ENCODE results near the gene GLS. TPM values are rescaled to one million over a fixed set of nuclear protein-coding genes. Genes with fewer than 3 reads are reported as not detected.

The GLS gene
- total RNA-seq, 2 donors from 2014 or later: 50.5 to 72.3 TPM

GRCh38 chr2:191013682-191013931 lies 133.0 kb downstream of the GLS start:
- TF ChIP-seq, protein P1, sequence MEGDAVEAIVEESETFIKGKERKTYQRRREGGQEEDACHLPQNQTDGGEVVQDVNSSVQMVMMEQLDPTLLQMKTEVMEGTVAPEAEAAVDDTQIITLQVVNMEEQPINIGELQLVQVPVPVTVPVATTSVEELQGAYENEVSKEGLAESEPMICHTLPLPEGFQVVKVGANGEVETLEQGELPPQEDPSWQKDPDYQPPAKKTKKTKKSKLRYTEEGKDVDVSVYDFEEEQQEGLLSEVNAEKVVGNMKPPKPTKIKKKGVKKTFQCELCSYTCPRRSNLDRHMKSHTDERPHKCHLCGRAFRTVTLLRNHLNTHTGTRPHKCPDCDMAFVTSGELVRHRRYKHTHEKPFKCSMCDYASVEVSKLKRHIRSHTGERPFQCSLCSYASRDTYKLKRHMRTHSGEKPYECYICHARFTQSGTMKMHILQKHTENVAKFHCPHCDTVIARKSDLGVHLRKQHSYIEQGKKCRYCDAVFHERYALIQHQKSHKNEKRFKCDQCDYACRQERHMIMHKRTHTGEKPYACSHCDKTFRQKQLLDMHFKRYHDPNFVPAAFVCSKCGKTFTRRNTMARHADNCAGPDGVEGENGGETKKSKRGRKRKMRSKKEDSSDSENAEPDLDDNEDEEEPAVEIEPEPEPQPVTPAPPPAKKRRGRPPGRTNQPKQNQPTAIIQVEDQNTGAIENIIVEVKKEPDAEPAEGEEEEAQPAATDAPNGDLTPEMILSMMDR (IDR thresholded peaks at IDR 0.05): no peak
- H3K36me3 ChIP-seq: peaks cover 6% of the 10 kb centered on the region
- no peaks in the 10 kb centered on the region for H3K27me3 ChIP-seq
- peak overlapping the region; percentile 95 for H3K27ac ChIP-seq
- intact Hi-C loops (cut with DNase I): no loop called here
- peak overlapping the region; percentile 80 to 97 for H3K9ac ChIP-seq (ENCODE audit: low read depth in 2 of 2, low read length in 2 of 2)
- peak overlapping the region; percentile 85 for H3K4me3 ChIP-seq
- no peaks in the 10 kb centered on the region for H3K9me3 ChIP-seq
- no peak for DNase-seq
- peaks cover 3% of the 10 kb centered on the region for H3K4me1 ChIP-seq

DNA sequence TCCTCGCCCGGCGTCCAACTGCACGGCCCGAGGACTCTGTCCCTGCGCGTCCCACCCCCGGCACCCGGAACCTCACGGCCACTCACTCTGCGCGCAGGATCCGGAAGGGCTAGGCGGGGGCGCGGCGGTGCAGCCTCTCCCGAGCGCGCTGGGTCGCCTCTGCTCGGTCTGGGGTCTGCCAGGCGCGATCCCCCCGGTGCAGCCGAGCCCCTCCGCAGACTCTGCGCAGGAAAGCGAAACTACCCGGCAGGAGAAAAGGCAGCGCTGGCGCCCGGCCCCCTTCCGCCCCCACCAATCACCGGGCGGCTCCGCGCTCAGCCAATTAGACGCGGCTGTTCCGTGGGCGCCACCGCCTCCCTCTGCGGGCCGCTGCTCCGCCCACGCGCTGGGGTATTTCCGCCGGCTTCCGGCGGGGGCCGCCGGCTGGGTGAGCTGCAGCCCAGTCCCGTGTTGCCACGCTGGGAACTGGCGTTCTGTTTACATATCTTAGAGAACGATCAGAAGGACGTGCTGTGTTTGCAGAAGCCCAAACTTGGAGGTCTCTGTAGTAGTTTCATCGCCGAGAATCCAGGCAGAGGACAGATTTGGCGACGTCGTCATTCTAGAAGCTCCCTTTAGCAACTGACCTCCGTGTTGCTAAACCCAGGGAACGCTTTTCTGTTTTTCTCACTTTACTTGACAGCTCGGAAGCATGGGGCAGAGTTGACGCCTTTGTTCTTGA lies 133.5 kb downstream of the GLS start, which contains the start of gene STAT1:
TSS of gene STAT1 (minus strand) at position 240 of the 721 bp plus-strand sequence. CDS start 4,168 bp downstream, outside the sequence.
- Histone ChIP-seq H3K36me3 (peaks cover 6% of the 10 kb centered on the region), H3K4me1 (peaks cover 3% of the 10 kb centered on the region), H3K9me3 (no peaks in the 10 kb centered on the region), H3K27me3 (no peaks in the 10 kb centered on the region), H3K4me3 (peak within 1 kb of the TSS; percentile 85), H3K9ac (ENCODE audit: low read depth in 2 of 2, low read length in 2 of 2) (peak within 1 kb of the TSS; percentile 80 to 97), H3K27ac (peak within 1 kb of the TSS; percentile 95)
- DNase-seq: peak; percentile 93
- intact Hi-C loops (cut with DNase I): no loop called here
- TF ChIP-seq, protein P1 (IDR thresholded peaks at IDR 0.05): no peak

GRCh38 chr2:191014653-191015020 lies 134.0 kb downstream of the GLS start:
- no peak for DNase-seq
- Histone ChIP-seq H3K4me1 (peaks cover 3% of the 10 kb centered on the region), H3K4me3 (peak overlapping the region; percentile 85), H3K27ac (peak overlapping the region; percentile 95), H3K27me3 (no peaks in the 10 kb centered on the region), H3K9ac (ENCODE audit: low read depth in 2 of 2, low read length in 2 of 2) (peak overlapping the region; percentile 80 to 97), H3K9me3 (no peaks in the 10 kb centered on the region), H3K36me3 (peaks cover 1% of the 10 kb centered on the region)
- TF ChIP-seq, protein P1 (IDR thresholded peaks at IDR 0.05): no peak
- intact Hi-C loops (cut with DNase I): no loop called here

Other genes with a start within 250 kb of the GLS start
- 10 to 100 TPM; 31.7 to 37.1 TPM for gene NAB1, start 231.7 kb upstream of the GLS start, total RNA-seq
- gene STAT1, start 133.3 kb downstream of the GLS start, total RNA-seq: 10 to 100 TPM; 52.7 to 58.3 TPM